HepG2 (cell line): ENCODE data around the gene MAP2K1. TPM values are rescaled to one million over a fixed set of nuclear protein-coding genes. Genes with fewer than 3 reads are reported as not detected.

Experiments
- CCDC6 ChIP-seq: sonication (generic); formaldehyde crosslinking; IDR thresholded peaks from 2 replicates; pipeline ENCODE4 v1.8.1; 2022; ENCODE audit warnings: mild to moderate bottlenecking, missing genetic modification reagents, moderate library complexity
- FLYWCH1 ChIP-seq: sonication (generic); formaldehyde crosslinking; IDR thresholded peaks from 2 replicates; pipeline ENCODE4 v1.8.1; 2023; ENCODE audit warnings: mild to moderate bottlenecking, missing genetic modification reagents
- GZF1 ChIP-seq: sonication (generic); formaldehyde crosslinking; IDR thresholded peaks from 2 replicates; pipeline ENCODE4 v1.5.1; 2020; ENCODE audit warnings: mild to moderate bottlenecking, missing genetic modification reagents
- HES4 ChIP-seq: sonication (generic); formaldehyde crosslinking; IDR thresholded peaks from 2 replicates; pipeline ENCODE4 v1.9.0; 2021; ENCODE audit warnings: mild to moderate bottlenecking, missing genetic modification reagents, borderline replicate concordance
- HNF4A ChIP-seq: sonication (generic); formaldehyde crosslinking; IDR thresholded peaks from 2 replicates; pipeline ENCODE4 v1.4.0; 2020; ENCODE audit warnings: missing genetic modification reagents
- KDM2A ChIP-seq: sonication (generic); formaldehyde crosslinking; IDR thresholded peaks from 2 replicates; pipeline ENCODE4 v1.4.0; 2020; ENCODE audit warnings: low read depth, missing genetic modification reagents, borderline replicate concordance
- KLF16 ChIP-seq, 2 experiments: sonication (generic) in 1 of 2; formaldehyde crosslinking in 1 of 2; IDR thresholded peaks; 2 replicates each; pipeline versions ENCODE4 v1.6.1 to v1.8.0; 2016 to 2023; ENCODE audit warnings: missing genetic modification reagents in 2 of 2, missing compliant biosample characterization in 1 of 2
- KMT2A ChIP-seq: sonication (generic); formaldehyde crosslinking; IDR thresholded peaks from 2 replicates; pipeline ENCODE4 v1.4.0; 2020; ENCODE audit warnings: missing genetic modification reagents
- MYNN ChIP-seq: sonication (generic); formaldehyde crosslinking; IDR thresholded peaks from 2 replicates; pipeline ENCODE4 v1.4.0; 2020; ENCODE audit warnings: mild to moderate bottlenecking, low read depth, missing genetic modification reagents
- PLRG1 ChIP-seq: fragments of 450-650 bp; conservative IDR thresholded peaks from 2 replicates; pipeline ENCODE4 v1.6.1; 2016
- POLR2A ChIP-seq, 2 experiments: IDR thresholded peaks; 2 replicates each; pipeline ENCODE4 v1.6.1; 2011; ENCODE audit warnings: low read depth in 2 of 2, low read length in 2 of 2, mild to moderate bottlenecking in 1 of 2, moderate library complexity in 1 of 2; ENCODE audit not compliant: insufficient read depth in 1 of 2
- POLR2AphosphoS2 ChIP-seq: IDR thresholded peaks from 2 replicates; pipeline ENCODE4 v1.6.1; 2011; ENCODE audit warnings: low read depth, low read length, improper control_type of control experiment
- SMAD3 ChIP-seq: sonication (generic); formaldehyde crosslinking; IDR thresholded peaks from 2 replicates; pipeline ENCODE4 v1.4.0; 2020; ENCODE audit warnings: missing genetic modification reagents
- SRF ChIP-seq: IDR thresholded peaks from 2 replicates; pipeline ENCODE4 v1.6.1; 2011; ENCODE audit warnings: mild to moderate bottlenecking, low read depth, low read length, moderate library complexity
- ZBTB14 ChIP-seq: sonication (generic); formaldehyde crosslinking; IDR thresholded peaks from 2 replicates; pipeline ENCODE4 v1.4.0; 2020; ENCODE audit warnings: missing genetic modification reagents
- ZNF205 ChIP-seq: IDR thresholded peaks from 2 replicates; pipeline ENCODE4 v1.6.1; 2018; ENCODE audit warnings: missing biosample characterization, missing genetic modification reagents
- ZNF441 ChIP-seq: sonication (generic); formaldehyde crosslinking; IDR thresholded peaks from 2 replicates; pipeline ENCODE4 v1.7.0; 2021; ENCODE audit warnings: missing genetic modification reagents, borderline replicate concordance
- ZNF543 ChIP-seq: sonication (generic); formaldehyde crosslinking; IDR thresholded peaks from 2 replicates; pipeline ENCODE4 v1.4.0; 2020; ENCODE audit warnings: mild to moderate bottlenecking, missing genetic modification reagents
- ZNF703 ChIP-seq: sonication (generic); formaldehyde crosslinking; IDR thresholded peaks from 2 replicates; pipeline ENCODE4 v1.5.1; 2020; ENCODE audit warnings: missing genetic modification reagents, mild to moderate bottlenecking, moderate library complexity, borderline replicate concordance
- polyA plus RNA-seq, 8 experiments: library from polyadenylated mRNA; depleted of rRNA in 3 of 8; stranded (reverse) in 7 of 8; unstranded in 1 of 8; fragments of >200 nt; fragmentation: Illumina TruSeq in 4 of 8; extraction: Trizol in 4 of 8; gene quantifications; 2 replicates each; pipeline versions ENCODE4 v1.2.1 to v1.2.3, GENCODE V29; 2011 to 2016; ENCODE audit warnings: low read depth in 4 of 8, missing spikeins in 1 of 8, mixed read lengths in 1 of 8; ENCODE audit not compliant: insufficient read depth in 1 of 8
- total RNA-seq, 5 experiments: library from RNA; depleted of rRNA; stranded (reverse); fragments of >200 nt; fragmentation: Illumina TruSeq; extraction: Trizol; gene quantifications; 2 replicates each; pipeline ENCODE4 v1.2.3, GENCODE V29; 2016; ENCODE audit warnings: low read depth in 1 of 5
- TF ChIP-seq, protein P1 (sequence below): sonication (generic); formaldehyde crosslinking; IDR thresholded peaks from 2 replicates; pipeline ENCODE4 v1.5.1; 2020; ENCODE audit warnings: mild to moderate bottlenecking, missing genetic modification reagents, moderate library complexity
- TF ChIP-seq, protein P2 (sequence below): sonication (generic); formaldehyde crosslinking; IDR thresholded peaks from 2 replicates; pipeline ENCODE4 v1.4.0; 2020; ENCODE audit warnings: missing genetic modification reagents, borderline replicate concordance

Gene MAP2K1
- total and polyA plus RNA-seq, 2 of the 13 experiments (the other 11 are each of a cell fraction or from before 2014, with no cell fraction given), result 24.1 to 49.2 TPM

GRCh38 chr15:66504563-66505429, 118.1 kb downstream of the MAP2K1 start, which contains the start of the genes RPL4 and ZWILCH (continued):
- TF ChIP-seq ZBTB14 (CRISPR knock-in tag), result no peak
- peak; percentile 38; the same call in 1 of the 2 replicates for TF ChIP-seq KDM2A (CRISPR knock-in tag)
- TF ChIP-seq, protein P1, sequence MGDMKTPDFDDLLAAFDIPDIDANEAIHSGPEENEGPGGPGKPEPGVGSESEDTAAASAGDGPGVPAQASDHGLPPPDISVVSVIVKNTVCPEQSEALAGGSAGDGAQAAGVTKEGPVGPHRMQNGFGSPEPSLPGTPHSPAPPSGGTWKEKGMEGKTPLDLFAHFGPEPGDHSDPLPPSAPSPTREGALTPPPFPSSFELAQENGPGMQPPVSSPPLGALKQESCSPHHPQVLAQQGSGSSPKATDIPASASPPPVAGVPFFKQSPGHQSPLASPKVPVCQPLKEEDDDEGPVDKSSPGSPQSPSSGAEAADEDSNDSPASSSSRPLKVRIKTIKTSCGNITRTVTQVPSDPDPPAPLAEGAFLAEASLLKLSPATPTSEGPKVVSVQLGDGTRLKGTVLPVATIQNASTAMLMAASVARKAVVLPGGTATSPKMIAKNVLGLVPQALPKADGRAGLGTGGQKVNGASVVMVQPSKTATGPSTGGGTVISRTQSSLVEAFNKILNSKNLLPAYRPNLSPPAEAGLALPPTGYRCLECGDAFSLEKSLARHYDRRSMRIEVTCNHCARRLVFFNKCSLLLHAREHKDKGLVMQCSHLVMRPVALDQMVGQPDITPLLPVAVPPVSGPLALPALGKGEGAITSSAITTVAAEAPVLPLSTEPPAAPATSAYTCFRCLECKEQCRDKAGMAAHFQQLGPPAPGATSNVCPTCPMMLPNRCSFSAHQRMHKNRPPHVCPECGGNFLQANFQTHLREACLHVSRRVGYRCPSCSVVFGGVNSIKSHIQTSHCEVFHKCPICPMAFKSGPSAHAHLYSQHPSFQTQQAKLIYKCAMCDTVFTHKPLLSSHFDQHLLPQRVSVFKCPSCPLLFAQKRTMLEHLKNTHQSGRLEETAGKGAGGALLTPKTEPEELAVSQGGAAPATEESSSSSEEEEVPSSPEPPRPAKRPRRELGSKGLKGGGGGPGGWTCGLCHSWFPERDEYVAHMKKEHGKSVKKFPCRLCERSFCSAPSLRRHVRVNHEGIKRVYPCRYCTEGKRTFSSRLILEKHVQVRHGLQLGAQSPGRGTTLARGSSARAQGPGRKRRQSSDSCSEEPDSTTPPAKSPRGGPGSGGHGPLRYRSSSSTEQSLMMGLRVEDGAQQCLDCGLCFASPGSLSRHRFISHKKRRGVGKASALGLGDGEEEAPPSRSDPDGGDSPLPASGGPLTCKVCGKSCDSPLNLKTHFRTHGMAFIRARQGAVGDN, result peak; percentile 57
- no peak for TF ChIP-seq GZF1 (CRISPR knock-in tag)
- TF ChIP-seq SMAD3 (CRISPR knock-in tag), result no peak; the same call in 1 of the 2 replicates
- TF ChIP-seq KLF16 (CRISPR knock-in tag; IDR thresholded peaks at IDR 0.05), result peak in 1 of 2 experiments; percentile 36; a peak in 1 of 4 replicates
- peak; percentile 5; the same call in 1 of the 2 replicates for TF ChIP-seq HNF4A (CRISPR knock-in tag)
- peak; percentile 94 to 96 for TF ChIP-seq POLR2A (IDR thresholded peaks at IDR 0.05; ENCODE audit: insufficient read depth in 1 of 2, low read depth in 2 of 2, low read length in 2 of 2)
- peak; percentile 52; the same call in 1 of the 2 replicates for TF ChIP-seq HES4 (CRISPR knock-in tag)
- TF ChIP-seq CCDC6, result peak; percentile 35; the same call in 1 of the 2 replicates
- no peak for TF ChIP-seq FLYWCH1
- peak; percentile 72; the same call in 1 of the 2 replicates for TF ChIP-seq POLR2AphosphoS2
- 0 out of 2 replicates have a peak, but pooled peaks have one; percentile 34 for TF ChIP-seq ZNF703 (CRISPR knock-in tag)
- no peak for TF ChIP-seq SRF
- TF ChIP-seq ZNF441 (CRISPR knock-in tag), result 0 out of 2 replicates have a peak, but pooled peaks have one; percentile 25
- TF ChIP-seq ZNF205 (CRISPR knock-in tag), result 0 out of 2 replicates have a peak, but pooled peaks have one; percentile 33
- TF ChIP-seq MYNN, result peak; percentile 71; the same call in 1 of the 2 replicates
- TF ChIP-seq, protein P2, sequence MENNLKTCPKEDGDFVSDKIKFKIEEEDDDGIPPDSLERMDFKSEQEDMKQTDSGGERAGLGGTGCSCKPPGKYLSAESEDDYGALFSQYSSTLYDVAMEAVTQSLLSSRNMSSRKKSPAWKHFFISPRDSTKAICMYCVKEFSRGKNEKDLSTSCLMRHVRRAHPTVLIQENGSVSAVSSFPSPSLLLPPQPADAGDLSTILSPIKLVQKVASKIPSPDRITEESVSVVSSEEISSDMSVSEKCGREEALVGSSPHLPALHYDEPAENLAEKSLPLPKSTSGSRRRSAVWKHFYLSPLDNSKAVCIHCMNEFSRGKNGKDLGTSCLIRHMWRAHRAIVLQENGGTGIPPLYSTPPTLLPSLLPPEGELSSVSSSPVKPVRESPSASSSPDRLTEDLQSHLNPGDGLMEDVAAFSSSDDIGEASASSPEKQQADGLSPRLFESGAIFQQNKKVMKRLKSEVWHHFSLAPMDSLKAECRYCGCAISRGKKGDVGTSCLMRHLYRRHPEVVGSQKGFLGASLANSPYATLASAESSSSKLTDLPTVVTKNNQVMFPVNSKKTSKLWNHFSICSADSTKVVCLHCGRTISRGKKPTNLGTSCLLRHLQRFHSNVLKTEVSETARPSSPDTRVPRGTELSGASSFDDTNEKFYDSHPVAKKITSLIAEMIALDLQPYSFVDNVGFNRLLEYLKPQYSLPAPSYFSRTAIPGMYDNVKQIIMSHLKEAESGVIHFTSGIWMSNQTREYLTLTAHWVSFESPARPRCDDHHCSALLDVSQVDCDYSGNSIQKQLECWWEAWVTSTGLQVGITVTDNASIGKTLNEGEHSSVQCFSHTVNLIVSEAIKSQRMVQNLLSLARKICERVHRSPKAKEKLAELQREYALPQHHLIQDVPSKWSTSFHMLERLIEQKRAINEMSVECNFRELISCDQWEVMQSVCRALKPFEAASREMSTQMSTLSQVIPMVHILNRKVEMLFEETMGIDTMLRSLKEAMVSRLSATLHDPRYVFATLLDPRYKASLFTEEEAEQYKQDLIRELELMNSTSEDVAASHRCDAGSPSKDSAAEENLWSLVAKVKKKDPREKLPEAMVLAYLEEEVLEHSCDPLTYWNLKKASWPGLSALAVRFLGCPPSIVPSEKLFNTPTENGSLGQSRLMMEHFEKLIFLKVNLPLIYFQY (CRISPR knock-in tag), result peak; percentile 99
- TF ChIP-seq KMT2A (CRISPR knock-in tag), result peak; percentile 60; the same call in 1 of the 2 replicates
- TF ChIP-seq PLRG1, result no peak
- no peak for TF ChIP-seq ZNF543 (CRISPR knock-in tag)
